ENCODE data around the gene PVALEF.

- TF ChIP-seq CTCF (IDR thresholded peaks at IDR 0.05) = no peak
- no peak for TF ChIP-seq ZFX (IDR thresholded peaks at IDR 0.05; ENCODE audit: borderline replicate concordance)
Measured at GRCh38 chr17:81140695-81141094, 24.6 kb upstream of the PVALEF start.
